ENCODE results near the gene PGAP6.
"Not testable (repeated sequence)": the region's sequence is repeated elsewhere in the genome, so short reads cannot be mapped to it uniquely, and the experiment has no call there.

Gene PGAP6

DNA sequence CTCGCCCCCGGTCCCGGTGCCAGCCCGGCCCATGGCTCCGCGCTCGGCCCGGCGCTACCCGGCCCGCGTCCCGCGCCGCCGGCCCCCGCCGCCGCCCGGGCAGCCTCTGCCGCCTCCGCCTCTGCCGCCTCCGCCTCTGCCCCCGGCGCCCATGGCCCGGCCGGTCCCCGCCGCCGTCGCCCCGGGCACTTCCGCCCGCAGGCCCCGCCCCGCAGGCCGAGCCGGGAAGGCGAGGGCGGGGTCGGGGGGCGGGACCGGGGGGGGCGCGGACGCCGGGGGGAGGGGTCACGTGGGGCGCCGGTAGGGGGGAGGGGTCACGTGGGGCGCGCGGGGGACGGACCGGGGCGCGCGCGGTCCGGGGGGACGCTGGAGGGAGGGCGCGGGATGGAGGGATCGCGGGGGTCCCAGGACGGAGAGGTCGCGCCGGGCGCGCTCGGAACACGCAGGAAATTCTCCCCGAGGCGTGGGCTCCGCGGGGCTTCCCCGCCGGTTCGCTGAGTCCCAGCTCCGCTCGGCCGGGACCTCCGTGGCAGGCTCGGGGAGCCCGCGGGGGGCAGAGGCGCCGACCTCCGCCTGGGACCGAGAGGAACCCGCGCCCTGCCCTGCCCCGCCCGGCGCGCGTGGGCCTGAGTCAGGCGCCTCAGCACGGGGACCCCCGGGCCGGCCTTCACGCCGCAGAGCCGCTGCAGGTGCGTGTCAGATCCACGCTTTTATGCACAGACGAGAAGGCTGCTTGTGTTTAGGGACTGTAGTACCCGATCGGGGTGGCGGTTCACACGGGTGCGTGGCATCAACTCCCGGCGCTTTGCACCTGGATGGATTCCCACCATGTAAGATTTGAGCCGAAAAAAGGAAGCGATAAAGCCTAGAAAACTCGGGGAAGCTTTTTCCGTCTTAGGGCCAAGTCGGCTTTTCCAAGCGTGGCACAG, at the start of gene PGAP6:
Gene PGAP6, minus strand, starts transcription at position 190 of the 929 bp plus-strand sequence. Its CDS starts 157 bp downstream, at position 33.
- peak; percentile 50 to 54 for DNase-seq (ENCODE audit: low read depth in 2 of 2)

DNA sequence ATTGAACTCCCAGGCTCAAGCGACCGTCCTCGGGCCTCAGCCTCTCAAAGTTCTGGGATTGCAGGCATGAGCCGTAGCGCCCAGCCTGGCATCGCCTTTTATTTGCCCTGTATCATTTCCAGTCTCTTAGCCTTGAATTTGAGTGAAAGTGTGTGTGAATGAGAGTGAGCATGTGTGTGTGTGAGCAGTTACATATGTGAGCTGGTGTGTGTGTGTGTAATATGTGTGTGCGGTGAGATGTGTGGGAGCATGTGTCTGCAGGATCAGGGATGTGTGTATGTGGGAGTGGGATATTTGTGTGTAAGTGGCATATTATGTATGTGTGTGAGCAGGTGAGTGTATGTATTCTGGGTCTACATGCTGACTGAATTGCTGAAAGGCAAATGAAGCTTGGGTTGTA, 49.1 kb upstream of the PGAP6 start:
- no peak for DNase-seq (ENCODE audit: low read depth in 2 of 2)

GRCh38 chr16:427250-427649, 45.5 kb upstream of the PGAP6 start:
- DNase-seq (ENCODE audit: low read depth in 2 of 2): no peak

GRCh38 chr16:426906-427249, 45.1 kb upstream of the PGAP6 start:
- DNase-seq (ENCODE audit: low read depth in 2 of 2): no peak

DNA sequence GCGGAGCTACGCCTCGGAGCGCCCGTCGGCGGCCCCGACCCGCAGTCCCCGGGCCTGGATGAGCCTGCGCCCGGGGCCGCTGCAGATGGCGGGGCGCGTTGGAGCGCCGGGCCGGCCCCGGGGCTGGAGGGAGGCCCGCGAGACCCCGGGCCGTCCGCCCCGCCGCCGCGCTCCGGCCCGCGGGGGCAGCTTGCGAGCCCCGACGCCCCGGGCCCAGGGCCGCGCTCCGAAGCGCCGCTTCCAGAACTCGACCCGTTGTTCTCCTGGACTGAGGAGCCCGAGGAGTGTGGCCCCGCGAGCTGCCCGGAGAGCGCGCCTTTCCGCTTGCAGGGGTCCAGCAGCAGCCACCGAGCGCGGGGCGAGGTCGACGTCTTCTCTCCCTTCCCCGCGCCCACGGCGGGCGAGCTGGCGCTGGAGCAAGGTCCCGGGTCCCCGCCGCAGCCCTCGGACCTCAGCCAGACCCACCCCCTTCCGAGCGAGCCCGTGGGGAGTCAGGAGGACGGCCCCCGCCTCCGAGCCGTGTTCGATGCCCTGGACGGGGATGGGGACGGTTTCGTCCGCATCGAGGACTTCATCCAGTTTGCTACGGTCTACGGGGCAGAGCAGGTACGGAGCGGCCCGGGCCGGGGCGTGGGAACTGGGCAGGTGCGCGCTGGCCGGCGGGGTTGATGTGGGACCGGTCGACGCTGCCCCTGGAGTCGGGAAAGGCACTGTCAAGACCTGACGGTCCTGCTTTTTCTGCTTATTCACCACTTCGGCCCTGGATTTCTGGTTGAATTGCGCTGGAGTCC, 44.5 kb upstream of the PGAP6 start:
- peak in 1 of 2 donors; percentile 2 for DNase-seq (ENCODE audit: low read depth in 2 of 2)

- no peak for DNase-seq (ENCODE audit: low read depth in 2 of 2)
Observed at GRCh38 chr16:425740-426114, 43.9 kb upstream of the PGAP6 start.

DNA sequence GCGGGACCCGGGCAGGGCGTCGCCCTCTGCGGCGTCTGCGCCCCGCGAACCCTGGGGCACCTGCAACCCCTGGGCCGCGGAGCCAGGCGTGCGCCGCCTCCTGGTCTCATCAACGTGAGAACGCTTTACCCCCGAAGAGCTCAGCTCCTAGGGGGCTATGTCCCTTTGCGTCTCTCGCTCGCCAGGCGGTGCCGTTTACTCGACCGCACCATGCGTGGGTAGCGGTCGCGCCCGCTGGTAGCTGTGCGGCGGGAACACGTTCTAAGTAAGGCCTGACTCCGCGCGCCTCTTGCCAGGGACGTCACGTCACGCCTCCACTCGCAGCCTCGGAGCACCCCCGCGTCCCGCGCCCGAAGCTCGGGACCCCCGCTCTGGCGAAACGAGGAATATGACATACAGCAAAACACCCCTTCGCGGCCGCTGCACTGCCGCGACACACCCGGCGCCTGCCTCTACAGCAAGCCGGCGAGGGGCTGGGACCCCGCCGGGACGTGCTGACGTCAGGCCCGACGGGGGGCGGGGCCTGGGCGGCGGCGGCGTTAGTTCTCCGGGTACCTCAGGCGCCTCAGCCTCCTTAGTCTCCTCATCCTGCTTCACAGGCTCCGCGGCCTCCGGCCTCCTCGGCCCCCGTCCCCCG, 43.4 kb upstream of the PGAP6 start, which contains the start of gene RAB11FIP3:
Gene RAB11FIP3, plus strand, starts transcription at position 568 of the 637 bp plus-strand sequence. CDS start 358 bp downstream, outside the sequence.
- DNase-seq (ENCODE audit: low read depth in 2 of 2): peak; percentile 74 to 77

- peak in 1 of 2 donors; percentile 4 for DNase-seq (ENCODE audit: low read depth in 2 of 2)
Observed at GRCh38 chr16:424623-425081, 42.9 kb upstream of the PGAP6 start.

GRCh38 chr16:424033-424622, 42.4 kb upstream of the PGAP6 start:
- DNase-seq (ENCODE audit: low read depth in 2 of 2): no peak

- DNase-seq (ENCODE audit: low read depth in 2 of 2): not testable (repeated sequence)
Observed at GRCh38 chr16:422179-422578, 40.4 kb upstream of the PGAP6 start.

- not testable (repeated sequence) for DNase-seq (ENCODE audit: low read depth in 2 of 2)
Observed at GRCh38 chr16:415170-415498, 33.4 kb upstream of the PGAP6 start.

DNA sequence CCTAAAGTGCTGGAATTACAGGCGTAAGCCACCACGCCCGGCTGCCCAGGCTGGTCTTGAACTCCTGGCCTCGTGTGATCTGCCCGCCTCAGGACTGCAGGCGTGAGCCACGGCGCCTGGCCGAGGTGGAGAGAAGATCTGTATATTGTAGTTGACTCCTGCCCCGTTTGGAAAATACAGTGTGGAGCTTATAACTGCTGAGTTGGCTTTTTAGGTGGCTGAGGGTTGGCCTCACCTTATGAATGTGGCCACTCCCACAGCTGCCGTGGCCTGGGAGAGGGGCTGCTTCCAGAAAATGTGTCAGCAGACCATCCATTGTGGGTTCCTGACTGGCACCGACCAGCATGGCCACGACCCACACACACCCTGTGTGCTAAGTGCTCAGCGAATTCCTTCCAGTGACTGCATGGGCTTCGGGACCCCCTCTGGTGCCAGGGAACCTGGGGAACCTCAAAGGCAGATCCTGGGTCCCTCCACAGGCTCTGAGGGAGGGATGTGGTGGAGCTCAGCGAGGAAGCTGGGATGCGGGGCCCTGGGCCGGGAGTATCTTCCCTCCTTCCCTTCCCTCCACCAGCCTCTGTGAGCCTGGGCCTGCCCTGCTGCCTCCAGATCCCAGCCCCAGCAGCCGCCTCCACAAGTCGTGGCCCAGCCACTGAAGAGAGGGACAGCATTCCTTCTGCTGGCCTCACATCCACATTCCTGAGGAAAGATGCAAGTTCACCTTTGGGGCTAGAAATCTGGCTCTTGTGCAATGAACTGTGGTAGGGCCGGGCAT, 32.8 kb upstream of the PGAP6 start:
- no peak for DNase-seq (ENCODE audit: low read depth in 2 of 2)

DNA sequence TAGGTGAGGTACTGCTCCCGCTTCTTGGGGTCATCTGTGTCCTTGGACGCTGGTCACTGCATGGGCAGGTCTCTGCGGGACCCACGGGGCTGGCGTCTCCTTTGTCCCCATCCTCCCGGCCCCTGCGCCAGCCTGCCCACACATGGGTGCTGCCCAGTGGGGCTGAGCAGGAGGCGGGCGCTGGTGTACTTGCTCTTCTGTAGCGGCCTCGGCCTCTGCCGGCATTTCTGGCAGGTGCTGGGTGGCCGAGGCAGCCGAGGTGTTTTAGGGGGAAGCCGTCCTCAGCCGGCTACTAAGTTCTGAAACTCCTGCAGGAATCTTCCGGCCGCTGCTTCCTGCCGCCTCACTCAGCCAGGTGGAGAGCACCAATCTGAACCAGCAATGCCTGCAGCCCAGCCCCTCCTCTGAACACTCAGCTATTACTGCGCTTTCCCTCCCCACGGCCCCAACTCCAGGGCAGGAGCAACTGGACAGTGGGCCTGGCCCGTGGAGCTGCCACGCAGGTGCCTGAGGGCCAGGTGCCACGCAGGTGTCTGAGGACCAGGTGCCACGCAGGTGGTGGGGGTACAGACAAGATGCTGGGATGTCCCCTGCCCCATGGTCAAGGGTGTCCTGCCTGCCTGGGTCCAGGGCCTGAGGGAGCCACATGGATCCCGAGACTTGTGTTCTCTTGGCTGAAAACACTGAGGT, 29.9 kb upstream of the PGAP6 start:
- no peak for DNase-seq (ENCODE audit: low read depth in 2 of 2)

DNA sequence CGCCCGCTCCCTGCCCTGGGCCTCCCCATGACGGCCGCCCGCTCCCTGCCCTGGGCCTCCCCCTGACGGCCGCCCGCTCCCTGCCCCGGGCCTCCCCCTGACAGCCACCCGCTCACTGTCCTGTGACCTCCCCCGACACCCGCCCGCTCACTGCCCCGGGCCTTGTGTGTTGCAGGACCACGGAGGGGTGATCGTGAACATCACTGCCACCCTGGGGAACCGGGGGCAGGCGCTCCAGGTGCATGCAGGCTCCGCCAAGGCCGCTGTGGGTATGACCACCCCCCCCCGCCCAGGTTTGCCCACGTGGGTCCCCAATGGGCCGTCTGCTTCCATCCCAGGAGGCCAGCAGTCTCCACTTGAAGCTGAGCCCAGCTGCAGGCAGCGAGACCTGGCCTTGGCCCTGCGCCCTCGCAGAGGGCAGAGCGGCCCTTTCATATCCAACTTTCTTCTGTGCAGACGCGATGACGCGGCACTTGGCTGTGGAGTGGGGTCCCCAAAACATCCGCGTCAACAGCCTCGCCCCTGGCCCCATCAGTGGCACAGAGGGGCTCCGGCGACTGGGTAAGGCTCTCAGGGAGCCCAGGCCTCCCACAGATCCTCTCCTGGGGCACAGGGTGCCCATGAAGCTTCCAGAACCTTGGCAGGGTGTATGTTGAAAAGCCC, 28.9 kb upstream of the PGAP6 start:
- DNase-seq (ENCODE audit: low read depth in 2 of 2): no peak

- DNase-seq (ENCODE audit: low read depth in 2 of 2): no peak
Observed at GRCh38 chr16:407253-407652, 25.5 kb upstream of the PGAP6 start.

DNA sequence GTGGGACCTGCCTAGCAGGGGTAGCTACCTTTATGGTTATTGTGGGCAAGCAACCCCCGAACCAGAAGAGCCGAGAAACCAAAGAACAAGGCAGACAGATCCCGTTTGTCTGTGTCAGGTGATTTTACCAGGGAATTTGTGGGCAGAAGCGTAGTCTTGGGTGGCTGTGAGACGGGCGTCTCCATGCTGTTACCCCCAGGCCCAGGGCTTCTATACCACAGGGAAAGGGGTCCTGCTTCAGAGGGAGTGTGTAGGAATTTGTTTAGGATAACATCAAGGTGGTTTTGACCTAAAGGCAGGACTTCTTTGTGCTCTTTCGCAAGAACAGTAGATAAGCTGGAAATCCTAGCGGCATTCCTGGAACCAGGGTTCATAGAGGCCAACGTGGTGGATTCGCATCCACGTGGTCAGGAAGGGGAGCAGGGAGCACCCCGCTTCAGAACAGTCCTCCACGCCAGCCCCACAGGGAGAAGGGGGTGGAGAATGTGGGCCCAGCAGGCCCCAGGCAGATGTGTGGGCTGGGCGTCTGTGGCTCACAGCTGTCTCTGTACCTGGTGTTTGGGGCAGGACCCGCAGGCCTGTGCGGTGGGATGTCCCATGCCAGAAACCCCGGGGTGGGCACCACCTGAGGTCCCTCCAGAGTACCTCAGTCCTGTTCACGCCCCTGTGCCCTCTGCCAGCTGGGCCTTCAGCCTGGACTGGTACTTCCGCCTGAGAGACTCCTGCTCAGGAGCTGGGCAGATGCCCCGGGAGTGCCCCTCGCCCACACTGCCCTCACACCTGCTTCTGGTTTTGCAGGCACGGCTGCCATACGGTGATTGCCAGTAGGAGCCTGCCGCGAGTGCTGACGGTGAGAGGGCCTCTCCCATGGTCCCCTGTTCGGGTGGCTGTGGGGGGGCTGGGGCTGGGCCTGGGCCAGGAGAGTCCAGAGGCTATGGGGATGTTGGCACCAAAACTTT, 24.0 kb upstream of the PGAP6 start:
- no peak for DNase-seq (ENCODE audit: low read depth in 2 of 2)

DNA sequence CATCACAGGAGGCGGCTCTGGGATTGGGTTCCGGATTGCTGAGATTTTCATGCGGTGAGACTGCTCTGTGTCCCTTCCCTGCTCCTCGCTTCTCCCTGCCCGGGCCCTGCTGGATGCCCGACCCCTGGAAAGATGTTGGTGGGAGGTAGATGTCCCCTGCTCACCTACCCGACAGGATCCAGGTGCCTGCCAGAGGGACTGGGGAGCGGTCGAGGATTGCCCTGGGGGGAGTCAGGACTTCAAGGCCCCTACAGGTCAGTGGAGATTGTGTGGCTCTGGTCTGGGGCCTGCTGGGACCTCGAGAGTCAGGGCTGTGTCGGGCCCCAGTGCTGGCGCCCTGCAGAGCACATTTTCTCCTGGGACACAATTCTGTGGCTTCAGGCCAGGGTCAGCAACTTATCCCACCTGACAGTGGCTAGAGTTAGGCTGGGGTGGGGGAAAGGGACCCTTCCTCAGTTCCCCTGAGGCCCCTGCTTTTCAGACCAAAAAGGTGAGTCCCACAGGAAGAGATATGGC, 23.3 kb upstream of the PGAP6 start:
- no peak for DNase-seq (ENCODE audit: low read depth in 2 of 2)

All from activated CD4-positive, alpha-beta T cell treated with anti-CD3 and anti-CD28 coated beads for 24 hours (primary cell).